ENCODE data around the gene ARF6.
"Not testable (repeated sequence)": the region's sequence is repeated elsewhere in the genome, so short reads cannot be mapped to it uniquely, and the experiment has no call there.

Gene ARF6

DNA sequence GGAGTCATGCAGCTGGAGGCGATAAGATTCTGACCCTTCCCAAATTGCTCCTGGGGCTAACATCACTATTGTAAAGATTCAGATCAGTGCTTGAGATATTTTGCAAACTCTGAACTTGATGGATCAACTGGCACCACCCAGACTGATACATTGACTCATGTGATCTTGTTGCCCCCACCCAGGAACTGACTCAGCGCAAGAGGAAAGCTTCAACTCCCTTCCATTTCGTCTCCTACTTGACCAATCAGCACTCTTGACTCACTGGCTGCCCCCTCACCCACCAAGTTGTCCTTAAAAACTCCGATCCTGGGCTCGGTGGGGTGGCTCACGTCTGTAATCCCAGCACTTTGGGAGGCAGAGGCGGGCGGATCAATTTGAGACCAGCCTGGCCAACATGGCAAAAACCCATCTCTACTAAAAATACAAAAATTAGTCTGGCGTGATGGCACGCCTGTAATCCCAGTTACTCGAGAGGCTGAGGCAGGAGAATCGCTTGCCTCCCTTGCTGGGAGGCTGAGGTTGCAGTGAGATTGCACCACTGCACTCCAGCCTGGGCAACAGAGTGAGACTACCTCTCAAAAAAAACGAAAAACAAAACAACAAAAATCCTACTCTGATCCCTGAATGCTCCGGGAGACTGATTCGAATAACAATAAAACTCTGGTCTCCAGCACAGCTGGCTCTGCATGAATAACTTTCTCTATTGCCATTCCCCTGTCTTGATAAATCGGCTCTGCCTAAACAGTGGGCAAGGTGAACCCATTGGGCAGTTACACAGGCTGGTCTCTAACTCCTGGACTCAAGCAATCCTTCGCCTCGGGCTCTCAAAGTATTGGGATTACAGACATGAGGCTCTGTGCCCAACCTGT lies 9.8 kb upstream of the ARF6 start:
- peaks cover 47% of the 10 kb centered on the region for H3K4me1 Mint-ChIP-seq
- H3K4me3 Mint-ChIP-seq: no peak overlapping the region
- peaks cover 8% of the 10 kb centered on the region for H3K36me3 Mint-ChIP-seq
- H3K27ac Mint-ChIP-seq: no peak overlapping the region
- no peak for DNase-seq
- no peaks in the 10 kb centered on the region for H3K9me3 Mint-ChIP-seq
- CTCF ChIA-PET: no interaction called here
- no peaks in the 10 kb centered on the region for H3K27me3 Mint-ChIP-seq

DNA sequence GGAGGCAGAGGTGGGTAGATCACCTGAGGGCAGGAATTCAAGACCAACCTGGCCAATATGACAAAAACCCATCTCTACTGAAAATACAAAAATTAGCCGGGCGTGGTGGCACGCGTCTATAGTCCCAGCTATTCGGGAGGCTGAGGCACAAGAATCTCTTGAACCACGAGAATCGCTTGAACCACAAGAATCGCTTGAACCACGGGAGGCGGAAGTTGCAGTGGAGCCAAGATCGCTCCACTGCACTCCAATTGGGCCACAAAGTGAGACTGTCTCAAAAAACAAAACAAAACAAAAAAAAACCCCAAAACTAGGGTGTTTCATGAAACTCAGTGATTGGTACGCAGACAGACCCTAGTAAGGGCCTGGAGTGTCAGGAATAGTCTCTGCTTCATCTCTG lies 6.4 kb upstream of the ARF6 start:
- no peak for DNase-seq

DNA sequence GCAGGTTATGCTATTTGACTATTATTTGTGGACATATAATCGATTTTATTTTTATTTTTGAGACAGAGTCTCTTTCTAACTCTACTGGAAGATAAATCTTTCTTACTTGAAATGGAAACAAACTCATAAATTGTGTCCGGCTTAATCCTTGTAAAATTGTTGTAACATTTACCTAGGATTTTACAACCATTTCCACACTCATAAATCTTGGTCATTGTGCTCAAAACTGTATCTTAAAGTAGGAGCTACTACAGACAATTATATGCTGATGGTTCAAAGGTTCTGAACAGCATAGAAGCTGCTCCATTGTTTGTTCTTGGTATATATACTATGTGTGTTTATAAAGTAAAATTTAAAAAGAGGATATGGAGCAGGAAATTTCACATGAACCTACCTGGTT lies 4.6 kb upstream of the ARF6 start:
- H3K36me3 Mint-ChIP-seq: peaks cover 13% of the 10 kb centered on the region
- H3K27me3 Mint-ChIP-seq: no peaks in the 10 kb centered on the region
- no peak for DNase-seq
- CTCF ChIA-PET: interaction anchor here (1.1 to 1.2 kb wide), 2 partner anchors 9 to 157 kb away, joined by 3 to 8 read pairs; no protein-coding TSS in a partner anchor
- H3K4me1 Mint-ChIP-seq: peaks cover 40% of the 10 kb centered on the region
- no peaks in the 10 kb centered on the region for H3K9me3 Mint-ChIP-seq
- no peak overlapping the region for H3K4me3 Mint-ChIP-seq
- no peak overlapping the region for H3K27ac Mint-ChIP-seq

More for the DNA sequence above, 6.4 kb upstream of the ARF6 start:
- Mint-ChIP-seq H3K27me3 (no peaks in the 10 kb centered on the region), H3K27ac (peak overlapping the region; percentile 62), H3K36me3 (peaks cover 6% of the 10 kb centered on the region), H3K9me3 (no peaks in the 10 kb centered on the region), H3K4me1 (peaks cover 39% of the 10 kb centered on the region), H3K4me3 (no peak overlapping the region)
- CTCF ChIA-PET: interaction anchor here (1.6 kb wide), 1 partner anchor 21 kb away, joined by 3 read pairs; no protein-coding TSS in a partner anchor

DNA sequence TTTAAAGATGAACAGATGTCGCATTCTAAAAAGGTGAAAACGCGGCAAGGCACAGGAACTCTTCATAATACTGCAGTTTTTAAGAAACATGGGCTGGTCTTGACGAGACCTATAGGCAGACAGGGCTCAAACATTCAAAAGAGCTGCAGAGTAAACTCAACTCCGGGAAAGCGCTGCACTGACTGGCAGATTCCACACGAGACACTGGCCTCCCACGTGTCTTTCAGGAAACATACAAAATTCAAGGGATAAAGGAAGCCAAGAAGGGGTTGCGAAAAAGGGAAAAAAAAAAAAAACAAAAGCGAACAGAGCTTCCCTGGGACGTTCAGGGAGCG lies 614 bp upstream of the ARF6 start:
- H3K36me3 Mint-ChIP-seq: peaks cover 42% of the 10 kb centered on the region

DNA sequence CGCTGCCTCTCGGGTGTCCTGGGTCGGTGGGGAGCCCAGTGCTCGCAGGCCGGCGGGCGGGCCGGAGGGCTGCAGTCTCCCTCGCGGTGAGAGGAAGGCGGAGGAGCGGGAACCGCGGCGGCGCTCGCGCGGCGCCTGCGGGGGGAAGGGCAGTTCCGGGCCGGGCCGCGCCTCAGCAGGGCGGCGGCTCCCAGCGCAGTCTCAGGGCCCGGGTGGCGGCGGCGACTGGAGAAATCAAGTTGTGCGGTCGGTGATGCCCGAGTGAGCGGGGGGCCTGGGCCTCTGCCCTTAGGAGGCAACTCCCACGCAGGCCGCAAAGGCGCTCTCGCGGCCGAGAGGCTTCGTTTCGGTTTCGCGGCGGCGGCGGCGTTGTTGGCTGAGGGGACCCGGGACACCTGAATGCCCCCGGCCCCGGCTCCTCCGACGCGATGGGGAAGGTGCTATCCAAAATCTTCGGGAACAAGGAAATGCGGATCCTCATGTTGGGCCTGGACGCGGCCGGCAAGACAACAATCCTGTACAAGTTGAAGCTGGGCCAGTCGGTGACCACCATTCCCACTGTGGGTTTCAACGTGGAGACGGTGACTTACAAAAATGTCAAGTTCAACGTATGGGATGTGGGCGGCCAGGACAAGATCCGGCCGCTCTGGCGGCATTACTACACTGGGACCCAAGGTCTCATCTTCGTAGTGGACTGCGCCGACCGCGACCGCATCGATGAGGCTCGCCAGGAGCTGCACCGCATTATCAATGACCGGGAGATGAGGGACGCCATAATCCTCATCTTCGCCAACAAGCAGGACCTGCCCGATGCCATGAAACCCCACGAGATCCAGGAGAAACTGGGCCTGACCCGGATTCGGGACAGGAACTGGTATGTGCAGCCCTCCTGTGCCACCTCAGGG lies 679 bp downstream of the ARF6 start:
- Mint-ChIP-seq H3K4me1 (peaks cover 36% of the 10 kb centered on the region), H3K4me3 (peak overlapping the region; percentile 99), H3K36me3 (peaks cover 50% of the 10 kb centered on the region), H3K9me3 (no peaks in the 10 kb centered on the region), H3K27me3 (no peaks in the 10 kb centered on the region), H3K27ac (peak overlapping the region; percentile 99)
- peak; percentile 85 for DNase-seq
- CTCF ChIA-PET: interaction anchor here (0.6 to 2.2 kb wide), 7 partner anchors 28 to 261 kb away, joined by 3 to 7 read pairs (median 5); no protein-coding TSS in a partner anchor

More for the DNA sequence above, 614 bp upstream of the ARF6 start:
- Mint-ChIP-seq H3K9me3 (no peaks in the 10 kb centered on the region), H3K4me1 (peaks cover 30% of the 10 kb centered on the region), H3K27me3 (no peaks in the 10 kb centered on the region), H3K4me3 (peak overlapping the region; percentile 99), H3K27ac (peak overlapping the region; percentile 99)
- DNase-seq: peak; percentile 67
- CTCF ChIA-PET: interaction anchor here (0.7 to 2.7 kb wide), 12 partner anchors 13 to 210 kb away, joined by 3 to 13 read pairs (median 3); partner anchors contain the start of gene NEMF

DNA sequence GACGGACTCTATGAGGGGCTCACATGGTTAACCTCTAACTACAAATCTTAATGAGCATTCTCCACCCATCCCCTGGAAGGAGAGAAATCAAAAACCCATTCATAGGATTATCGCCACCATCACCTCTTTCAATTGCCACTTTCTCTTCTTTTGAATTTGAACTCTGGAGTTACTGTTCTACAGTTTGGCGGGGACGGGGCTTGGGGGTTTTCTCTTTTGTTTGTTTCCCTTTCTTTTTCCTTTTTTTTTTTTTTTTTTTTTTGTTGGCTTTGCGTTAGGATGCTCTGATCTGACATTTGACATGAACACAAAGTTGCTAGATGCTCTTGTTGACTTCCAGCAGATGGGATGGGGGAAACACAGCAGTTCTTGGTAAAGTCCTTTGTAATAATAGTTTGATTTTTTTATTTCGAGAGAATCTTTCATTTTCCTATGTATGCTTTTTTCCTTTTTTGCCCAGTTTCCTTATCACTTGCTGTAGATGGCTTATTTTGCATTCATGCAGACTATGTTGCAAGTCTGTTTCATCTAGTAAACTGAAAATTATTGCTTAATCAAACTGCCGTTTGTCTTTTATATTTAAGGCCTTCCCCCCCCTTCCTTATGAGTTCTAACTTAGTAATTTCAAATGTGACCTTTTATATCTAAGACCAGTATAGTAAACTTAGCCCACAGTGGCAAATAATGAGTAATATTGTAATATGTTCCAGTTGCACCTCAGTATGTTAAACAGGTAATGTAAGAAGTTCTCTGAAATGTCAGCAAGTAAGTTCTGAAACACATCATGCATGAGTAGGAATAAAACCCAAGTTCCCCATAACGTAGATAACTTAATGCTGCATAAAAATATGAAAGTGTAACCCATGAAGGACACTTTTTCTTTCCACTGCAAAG lies 1.6 kb downstream of the ARF6 start:
- DNase-seq: peak; percentile 51
- peaks cover 51% of the 10 kb centered on the region for H3K36me3 Mint-ChIP-seq
- CTCF ChIA-PET: interaction anchor here (1.2 to 1.6 kb wide), 4 partner anchors 29 to 108 kb away, joined by 3 to 6 read pairs (median 6); no protein-coding TSS in a partner anchor

DNA sequence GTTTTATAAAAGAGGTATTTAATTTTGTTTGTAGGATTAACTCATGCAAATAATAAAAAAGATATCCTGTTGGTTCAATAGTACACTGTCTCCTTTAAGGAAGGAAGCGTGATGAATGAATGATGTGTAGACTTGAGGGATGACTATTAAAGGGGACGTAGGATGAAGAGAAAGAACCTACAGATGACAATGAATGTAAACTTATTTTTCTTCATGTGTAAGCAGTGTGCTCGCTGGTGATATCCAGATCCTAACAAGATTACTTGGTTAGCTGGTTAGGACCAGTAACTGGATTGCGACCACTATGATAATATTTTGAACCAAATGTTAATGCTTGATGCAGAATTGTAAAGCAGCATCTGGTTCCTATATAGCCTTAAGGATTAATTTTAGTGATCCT lies 2.6 kb downstream of the ARF6 start:
- H3K27me3 Mint-ChIP-seq: no peaks in the 10 kb centered on the region
- no peaks in the 10 kb centered on the region for H3K9me3 Mint-ChIP-seq
- H3K4me1 Mint-ChIP-seq: peaks cover 43% of the 10 kb centered on the region
- peak overlapping the region; percentile 99 for H3K4me3 Mint-ChIP-seq
- CTCF ChIA-PET: interaction anchor here (0.7 to 1.4 kb wide), 6 partner anchors 11 to 166 kb away, joined by 3 to 7 read pairs (median 4); no protein-coding TSS in a partner anchor
- peaks cover 51% of the 10 kb centered on the region for H3K36me3 Mint-ChIP-seq
- peak overlapping the region; percentile 99 for H3K27ac Mint-ChIP-seq
- no peak for DNase-seq

More for the DNA sequence above, 1.6 kb downstream of the ARF6 start:
- H3K4me3 Mint-ChIP-seq: peak overlapping the region; percentile 99
- H3K4me1 Mint-ChIP-seq: peaks cover 41% of the 10 kb centered on the region
- not testable (repeated sequence) for H3K9me3 Mint-ChIP-seq, H3K27me3 Mint-ChIP-seq
- H3K27ac Mint-ChIP-seq: peak overlapping the region; percentile 99

DNA sequence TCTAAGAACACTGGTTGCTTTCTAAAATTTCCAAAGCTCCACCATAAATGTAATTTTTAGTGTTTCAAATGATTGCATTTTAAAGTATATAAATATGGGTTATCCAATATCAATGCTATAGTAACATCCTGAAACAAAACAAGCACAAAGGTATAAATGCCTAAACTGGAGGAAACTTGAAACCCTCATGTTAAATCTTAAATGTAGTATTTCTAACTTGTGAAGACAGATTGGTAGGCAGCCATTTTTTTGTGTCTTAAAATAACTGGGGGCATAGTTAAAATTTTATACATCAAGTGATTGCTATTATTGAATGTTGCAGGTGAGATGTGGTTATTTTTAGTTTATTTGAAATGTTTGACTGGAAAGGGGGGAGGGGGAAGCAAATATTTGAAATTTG lies 3.4 kb downstream of the ARF6 start:
- not testable (repeated sequence) for DNase-seq, H3K9me3 Mint-ChIP-seq, H3K27me3 Mint-ChIP-seq
- peak overlapping the region; percentile 99 for H3K4me3 Mint-ChIP-seq
- peaks cover 38% of the 10 kb centered on the region for H3K4me1 Mint-ChIP-seq
- H3K36me3 Mint-ChIP-seq: peaks cover 51% of the 10 kb centered on the region
- CTCF ChIA-PET: interaction anchor here (0.7 to 1.4 kb wide), 6 partner anchors 12 to 165 kb away, joined by 3 to 7 read pairs (median 4); no protein-coding TSS in a partner anchor
- peak overlapping the region; percentile 99 for H3K27ac Mint-ChIP-seq

DNA sequence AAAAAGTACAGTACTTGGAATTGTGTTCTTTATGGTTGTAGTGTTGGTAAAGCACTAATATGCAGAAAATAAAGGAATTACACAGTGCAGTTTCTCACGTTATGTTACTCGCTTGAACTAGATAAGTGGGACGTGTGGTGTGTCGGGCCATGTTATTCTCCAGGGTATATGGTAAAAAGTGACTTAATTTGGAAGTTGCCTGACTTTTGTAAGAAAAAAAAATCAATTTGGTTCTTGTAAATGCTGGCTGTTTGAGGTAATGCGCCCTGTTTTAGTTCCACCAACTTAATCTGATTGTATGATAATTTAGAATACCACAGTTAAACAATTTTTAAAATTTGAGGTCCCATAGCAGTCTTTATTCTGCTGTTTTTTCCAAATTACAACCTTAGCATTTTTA lies 4.1 kb downstream of the ARF6 start:
- Mint-ChIP-seq H3K4me1 (peaks cover 33% of the 10 kb centered on the region), H3K36me3 (peaks cover 50% of the 10 kb centered on the region), H3K27me3 (no peaks in the 10 kb centered on the region), H3K4me3 (peak overlapping the region; percentile 99), H3K9me3 (no peaks in the 10 kb centered on the region), H3K27ac (peak overlapping the region; percentile 85)
- CTCF ChIA-PET: interaction anchor here (1.0 kb wide), 1 partner anchor 75 kb away, joined by 3 read pairs; no protein-coding TSS in a partner anchor
- DNase-seq: no peak

DNA sequence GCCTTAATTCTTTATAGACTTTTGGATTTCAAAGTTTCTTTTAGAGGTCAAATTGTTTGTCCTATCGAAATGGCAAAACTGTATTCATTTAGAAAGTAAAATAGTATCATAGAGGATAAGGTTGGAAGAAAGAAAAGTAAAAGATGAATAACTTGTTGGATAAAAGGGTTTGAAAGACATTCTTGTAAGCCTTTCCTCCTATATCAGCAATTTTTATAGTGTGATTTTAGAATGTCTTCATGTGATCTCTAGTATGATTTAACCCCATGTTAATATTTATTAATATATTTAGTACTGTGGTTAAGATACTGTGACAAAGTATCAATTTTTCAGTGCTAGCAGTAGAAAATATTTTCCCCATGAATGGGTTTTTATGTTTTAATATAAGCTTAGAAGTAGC lies 4.5 kb downstream of the ARF6 start:
- peaks cover 49% of the 10 kb centered on the region for H3K36me3 Mint-ChIP-seq
- H3K4me3 Mint-ChIP-seq: peak overlapping the region; percentile 99
- CTCF ChIA-PET: interaction anchor here (1.0 kb wide), 1 partner anchor 74 kb away, joined by 3 read pairs; no protein-coding TSS in a partner anchor
- no peaks in the 10 kb centered on the region for H3K27me3 Mint-ChIP-seq
- no peak for DNase-seq
- H3K4me1 Mint-ChIP-seq: peaks cover 32% of the 10 kb centered on the region
- no peaks in the 10 kb centered on the region for H3K9me3 Mint-ChIP-seq
- peak overlapping the region; percentile 85 for H3K27ac Mint-ChIP-seq

DNA sequence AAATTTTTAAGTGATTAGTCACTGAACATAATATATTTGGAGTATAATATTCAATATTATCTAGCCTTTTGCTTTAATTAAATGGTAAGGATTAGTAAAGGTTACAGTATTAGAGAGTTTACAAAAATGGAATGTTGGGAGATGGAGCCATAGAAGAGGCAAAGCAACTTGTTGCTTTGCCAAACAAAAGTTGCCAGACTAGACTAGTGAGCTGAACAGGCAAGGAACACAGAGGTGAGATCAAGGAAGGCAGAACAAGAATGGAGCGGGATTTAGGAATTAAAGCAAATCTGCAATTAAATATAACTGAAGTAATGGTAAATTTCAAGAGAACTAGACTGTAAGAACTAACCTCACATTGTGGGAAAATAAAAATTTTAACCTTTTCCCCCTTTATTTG lies 5.1 kb downstream of the ARF6 start:
- no peak for DNase-seq
- Mint-ChIP-seq H3K4me1 (peaks cover 32% of the 10 kb centered on the region), H3K36me3 (peaks cover 48% of the 10 kb centered on the region), H3K9me3 (no peaks in the 10 kb centered on the region), H3K27ac (peak overlapping the region; percentile 3), H3K4me3 (peak overlapping the region; percentile 67), H3K27me3 (no peaks in the 10 kb centered on the region)
- CTCF ChIA-PET: interaction anchor here (1.0 kb wide), 1 partner anchor 74 kb away, joined by 3 read pairs; no protein-coding TSS in a partner anchor

DNA sequence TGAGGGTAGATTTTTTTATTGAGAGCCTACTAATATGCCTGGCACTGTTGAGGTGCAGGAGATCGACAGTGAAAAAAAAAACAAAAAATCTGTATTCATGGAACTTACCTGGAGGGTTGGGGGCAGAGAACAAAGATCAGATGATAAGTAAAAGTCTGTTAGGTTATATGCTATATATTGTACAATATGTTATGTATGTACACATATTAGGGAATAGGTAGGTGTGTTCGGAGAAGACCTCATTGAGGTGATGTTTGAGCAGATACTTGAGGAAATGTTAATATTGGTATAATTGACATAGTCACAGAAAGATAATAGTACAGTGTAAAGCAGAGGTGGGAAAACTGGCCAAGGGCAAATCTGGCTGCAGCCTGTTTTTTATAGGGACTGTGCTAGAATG lies 5.6 kb downstream of the ARF6 start:
- H3K27me3 Mint-ChIP-seq: no peaks in the 10 kb centered on the region
- peak overlapping the region; percentile 3 for H3K27ac Mint-ChIP-seq
- peaks cover 48% of the 10 kb centered on the region for H3K36me3 Mint-ChIP-seq
- CTCF ChIA-PET: interaction anchor here (0.7 kb wide), 1 partner anchor 46 kb away, joined by 3 read pairs; no protein-coding TSS in a partner anchor
- peak overlapping the region; percentile 67 for H3K4me3 Mint-ChIP-seq
- H3K4me1 Mint-ChIP-seq: peaks cover 34% of the 10 kb centered on the region
- H3K9me3 Mint-ChIP-seq: no peaks in the 10 kb centered on the region
- no peak for DNase-seq

DNA sequence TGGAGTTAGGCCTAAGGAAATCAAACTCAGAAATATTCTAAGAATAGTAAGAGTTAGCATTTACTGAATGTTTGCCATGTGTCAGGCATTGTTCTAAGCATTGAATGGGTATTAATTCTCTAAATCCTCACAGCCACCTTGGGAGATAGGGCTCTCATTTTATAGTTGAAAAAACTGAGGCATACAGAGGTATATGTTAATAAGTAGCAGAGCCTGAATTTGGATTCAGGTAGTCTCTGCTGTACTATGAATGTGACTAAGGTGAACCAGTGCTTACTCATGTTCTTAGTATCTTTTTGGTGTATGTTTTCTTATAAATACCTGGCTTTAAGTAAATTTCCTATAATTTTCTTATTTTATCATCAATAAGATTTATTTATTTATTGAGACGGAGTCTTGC lies 8.1 kb downstream of the ARF6 start:
- Mint-ChIP-seq H3K4me1 (peaks cover 36% of the 10 kb centered on the region), H3K27ac (no peak overlapping the region)

More for the DNA sequence above, 8.1 kb downstream of the ARF6 start:
- Mint-ChIP-seq H3K9me3 (no peaks in the 10 kb centered on the region), H3K36me3 (peaks cover 24% of the 10 kb centered on the region), H3K4me3 (no peak overlapping the region), H3K27me3 (no peaks in the 10 kb centered on the region)
- CTCF ChIA-PET: no interaction called here
- DNase-seq: no peak
